ENCODE results near the gene NPIPB8. TPM values are rescaled to one million over a fixed set of nuclear protein-coding genes. Genes with fewer than 3 reads are reported as not detected.
"Not testable (repeated sequence)": the region's sequence is repeated elsewhere in the genome, so short reads cannot be mapped to it uniquely, and the experiment has no call there.

NPIPB8 gene
- total RNA-seq, 2 donors from 2014 or later: 0.31 TPM; not detected in 1

- H3K27me3 Mint-ChIP-seq: no peaks in the 10 kb centered on the region
- H3K36me3 Mint-ChIP-seq: no peaks in the 10 kb centered on the region
- DNase-seq (ENCODE audit: low spot score): no peak
- peaks cover 0 to 10% of the 10 kb centered on the region in 2 donors for H3K4me1 Mint-ChIP-seq (ENCODE audit: low read depth in 2 of 2)
- H3K4me3 Mint-ChIP-seq: no peak overlapping the region
- H3K27ac Mint-ChIP-seq: peak overlapping the region in 1 of 2 donors; percentile 11
- no peak for ATAC-seq
- H3K9me3 Mint-ChIP-seq: no peaks in the 10 kb centered on the region
Observed at GRCh38 chr16:28610595-28611191, 27.2 kb upstream of the NPIPB8 start.

- peak; percentile 72 to 90 for ATAC-seq
- not testable (repeated sequence) for H3K36me3 Mint-ChIP-seq; H3K4me3 Mint-ChIP-seq; H3K27ac Mint-ChIP-seq; DNase-seq (ENCODE audit: low spot score); H3K9me3 Mint-ChIP-seq; H3K27me3 Mint-ChIP-seq
- peaks cover 0 to 12% of the 10 kb centered on the region in 2 donors for H3K4me1 Mint-ChIP-seq (ENCODE audit: low read depth in 2 of 2)
Observed at GRCh38 chr16:28612359-28613280, 25.2 kb upstream of the NPIPB8 start.

GRCh38 chr16:28613912-28614311 lies 24.0 kb upstream of the NPIPB8 start:
- H3K9me3 Mint-ChIP-seq; H3K27ac Mint-ChIP-seq; DNase-seq (ENCODE audit: low spot score); H3K27me3 Mint-ChIP-seq; ATAC-seq; H3K4me3 Mint-ChIP-seq; H3K36me3 Mint-ChIP-seq: not testable (repeated sequence)
- H3K4me1 Mint-ChIP-seq (ENCODE audit: low read depth in 2 of 2): peaks cover 0 to 12% of the 10 kb centered on the region in 2 donors

- H3K9me3 Mint-ChIP-seq; H3K4me3 Mint-ChIP-seq; DNase-seq (ENCODE audit: low spot score); ATAC-seq; H3K27me3 Mint-ChIP-seq; H3K36me3 Mint-ChIP-seq; H3K27ac Mint-ChIP-seq: not testable (repeated sequence)
- H3K4me1 Mint-ChIP-seq (ENCODE audit: low read depth in 2 of 2): peaks cover 0 to 12% of the 10 kb centered on the region in 2 donors
Observed at GRCh38 chr16:28614561-28614960, 23.3 kb upstream of the NPIPB8 start.

- H3K36me3 Mint-ChIP-seq; H3K9me3 Mint-ChIP-seq; H3K4me1 Mint-ChIP-seq (ENCODE audit: low read depth in 2 of 2); ATAC-seq; H3K27me3 Mint-ChIP-seq; H3K4me3 Mint-ChIP-seq; DNase-seq (ENCODE audit: low spot score): not testable (repeated sequence)
- peak overlapping the region in 1 of 2 donors; percentile 63 for H3K27ac Mint-ChIP-seq
Observed at GRCh38 chr16:28615486-28616223, 22.2 kb upstream of the NPIPB8 start.

- ATAC-seq; H3K4me1 Mint-ChIP-seq (ENCODE audit: low read depth in 2 of 2); H3K9me3 Mint-ChIP-seq; DNase-seq (ENCODE audit: low spot score); H3K4me3 Mint-ChIP-seq; H3K27me3 Mint-ChIP-seq; H3K27ac Mint-ChIP-seq; H3K36me3 Mint-ChIP-seq: not testable (repeated sequence)
Observed at GRCh38 chr16:28616224-28616577, 21.7 kb upstream of the NPIPB8 start.

GRCh38 chr16:28616636-28617035 lies 21.2 kb upstream of the NPIPB8 start:
- H3K27me3 Mint-ChIP-seq: no peaks in the 10 kb centered on the region
- no peaks in the 10 kb centered on the region for H3K36me3 Mint-ChIP-seq
- H3K9me3 Mint-ChIP-seq: no peaks in the 10 kb centered on the region
- DNase-seq (ENCODE audit: low spot score) (no peak), ATAC-seq (no peak)
- H3K4me3 Mint-ChIP-seq: no peak overlapping the region
- peaks cover under 1 to 5% of the 10 kb centered on the region in 2 donors for H3K4me1 Mint-ChIP-seq (ENCODE audit: low read depth in 2 of 2)
- H3K27ac Mint-ChIP-seq: peak overlapping the region in 1 of 2 donors; percentile 31

GRCh38 chr16:28617874-28618273 lies 20.0 kb upstream of the NPIPB8 start:
- Mint-ChIP-seq H3K27ac (peak overlapping the region in 1 of 2 donors; percentile 31), H3K4me3 (no peak overlapping the region), H3K27me3 (no peaks in the 10 kb centered on the region), H3K9me3 (no peaks in the 10 kb centered on the region), H3K4me1 (ENCODE audit: low read depth in 2 of 2) (peaks cover 7 to 9% of the 10 kb centered on the region in 2 donors), H3K36me3 (no peaks in the 10 kb centered on the region)
- DNase-seq (ENCODE audit: low spot score) (no peak), ATAC-seq (no peak)

- not testable (repeated sequence) for ATAC-seq; H3K36me3 Mint-ChIP-seq; DNase-seq (ENCODE audit: low spot score); H3K27me3 Mint-ChIP-seq; H3K4me1 Mint-ChIP-seq (ENCODE audit: low read depth in 2 of 2); H3K27ac Mint-ChIP-seq; H3K4me3 Mint-ChIP-seq; H3K9me3 Mint-ChIP-seq
Observed at GRCh38 chr16:28620316-28620715, 17.5 kb upstream of the NPIPB8 start.

GRCh38 chr16:28621481-28622155 lies 16.2 kb upstream of the NPIPB8 start:
- Mint-ChIP-seq H3K27me3 (peaks cover 5 to 9% of the 10 kb centered on the region in 2 donors), H3K4me1 (ENCODE audit: low read depth in 2 of 2) (peaks cover 4 to 7% of the 10 kb centered on the region in 2 donors), H3K9me3 (no peaks in the 10 kb centered on the region), H3K4me3 (peak overlapping the region; percentile 24), H3K36me3 (no peaks in the 10 kb centered on the region), H3K27ac (peak overlapping the region in 1 of 2 donors; percentile 9)
- DNase-seq (ENCODE audit: low spot score): no peak
- ATAC-seq: no peak

- H3K4me1 Mint-ChIP-seq (ENCODE audit: low read depth in 2 of 2); DNase-seq (ENCODE audit: low spot score); H3K27me3 Mint-ChIP-seq; H3K9me3 Mint-ChIP-seq; H3K36me3 Mint-ChIP-seq: not testable (repeated sequence)
- peak; percentile 10 to 30 for ATAC-seq
- peak overlapping the region; percentile 72 for H3K4me3 Mint-ChIP-seq
- peak overlapping the region; percentile 9 to 35 for H3K27ac Mint-ChIP-seq
Observed at GRCh38 chr16:28622532-28623171, 15.2 kb upstream of the NPIPB8 start.

- Mint-ChIP-seq H3K4me1 (ENCODE audit: low read depth in 2 of 2) (peaks cover 4 to 7% of the 10 kb centered on the region in 2 donors), H3K27ac (no peak overlapping the region), H3K4me3 (peak overlapping the region; percentile 72), H3K36me3 (no peaks in the 10 kb centered on the region), H3K9me3 (no peaks in the 10 kb centered on the region), H3K27me3 (peaks cover 6 to 9% of the 10 kb centered on the region in 2 donors)
- DNase-seq (ENCODE audit: low spot score) (no peak), ATAC-seq (peak; percentile 90 to 91)
Observed at GRCh38 chr16:28623172-28623711, 14.6 kb upstream of the NPIPB8 start.

- not testable (repeated sequence) for ATAC-seq
Observed at GRCh38 chr16:28630905-28631304, 7.0 kb upstream of the NPIPB8 start.

More at GRCh38 chr16:28630905-28631304, 7.0 kb upstream of the NPIPB8 start:
- H3K4me1 Mint-ChIP-seq (ENCODE audit: low read depth in 2 of 2); H3K9me3 Mint-ChIP-seq; H3K27me3 Mint-ChIP-seq; H3K36me3 Mint-ChIP-seq; DNase-seq (ENCODE audit: low spot score); H3K27ac Mint-ChIP-seq; H3K4me3 Mint-ChIP-seq: not testable (repeated sequence)
